H9 (cell line): ENCODE data around the gene ZFYVE19. TPM values are rescaled to one million over a fixed set of nuclear protein-coding genes. Genes with fewer than 3 reads are reported as not detected.

ENCODE experiments used
- DNase-seq: peaks from one replicate; pipeline ENCODE4 v3.0.0-alpha.2; 2017
- H2AFZ ChIP-seq: one replicate; pipeline ENCODE4 v1.6.1; 2013; ENCODE audit warnings: mild to moderate bottlenecking, low read length, control low read depth, moderate library complexity
- H2AK5ac ChIP-seq: 2 replicates; pipeline ENCODE4 v1.6.1; 2013; ENCODE audit warnings: low read length, control low read depth, mixed read lengths; ENCODE audit not compliant: insufficient read length
- H2BK120ac ChIP-seq: one replicate; pipeline ENCODE4 v1.6.1; 2013; ENCODE audit warnings: low read depth, mild to moderate bottlenecking, low read length, control low read depth, inconsistent platforms; ENCODE audit not compliant: poor library complexity, severe bottlenecking
- H2BK12ac ChIP-seq: 2 replicates; pipeline ENCODE4 v1.6.1; 2013; ENCODE audit warnings: low read length, control low read depth, mixed read lengths, low read depth; ENCODE audit not compliant: insufficient read length
- H2BK15ac ChIP-seq: 2 replicates; pipeline ENCODE4 v1.6.1; 2013; ENCODE audit warnings: low read depth, low read length, control low read depth
- H2BK20ac ChIP-seq: one replicate; pipeline ENCODE4 v1.6.1; 2013; ENCODE audit warnings: low read depth, mild to moderate bottlenecking, low read length, control low read depth, inconsistent platforms; ENCODE audit not compliant: poor library complexity, severe bottlenecking
- H2BK5ac ChIP-seq: 2 replicates; pipeline ENCODE4 v1.6.1; 2013; ENCODE audit warnings: low read length, control low read depth, mixed read lengths; ENCODE audit not compliant: insufficient read length
- H3K14ac ChIP-seq: 2 replicates; pipeline ENCODE4 v1.6.1; 2013; ENCODE audit warnings: low read length, control low read depth; ENCODE audit not compliant: insufficient read depth
- H3K18ac ChIP-seq: 2 replicates; pipeline ENCODE4 v1.6.1; 2013; ENCODE audit warnings: low read depth, mild to moderate bottlenecking, mixed read lengths, low read length, control low read depth; ENCODE audit not compliant: insufficient read length
- H3K23ac ChIP-seq: 2 replicates; pipeline ENCODE4 v1.6.1; 2013; ENCODE audit warnings: low read length, control low read depth, mixed read lengths, low read depth; ENCODE audit not compliant: insufficient read length
- H3K23me2 ChIP-seq: 2 replicates; pipeline ENCODE4 v1.6.1; 2013; ENCODE audit warnings: low read depth, mild to moderate bottlenecking, mixed read lengths, low read length, control low read depth; ENCODE audit not compliant: insufficient read length, poor library complexity, severe bottlenecking
- H3K27ac ChIP-seq: 2 replicates; pipeline ENCODE4 v1.5.1; 2013; ENCODE audit warnings: low read length, control low read depth, mixed read lengths, low read depth; ENCODE audit not compliant: insufficient read length
- H3K27me3 ChIP-seq: 2 replicates; pipeline ENCODE4 v1.6.1; 2013; ENCODE audit warnings: low read length, control low read depth, inconsistent platforms; ENCODE audit not compliant: insufficient read depth
- H3K4ac ChIP-seq: 2 replicates; pipeline ENCODE4 v1.6.1; 2013; ENCODE audit warnings: low read depth, mild to moderate bottlenecking, control low read depth, inconsistent platforms, low read length, moderate library complexity
- H3K4me1 ChIP-seq: 2 replicates; pipeline ENCODE4 v1.6.1; 2013; ENCODE audit warnings: low read length, control low read depth, inconsistent platforms; ENCODE audit not compliant: insufficient read depth
- H3K4me2 ChIP-seq: 2 replicates; pipeline ENCODE4 v1.6.1; 2013; ENCODE audit warnings: low read length, control low read depth, mixed read lengths; ENCODE audit not compliant: insufficient read length, insufficient read depth
- H3K56ac ChIP-seq: 2 replicates; pipeline ENCODE4 v1.6.1; 2013; ENCODE audit warnings: low read depth, mild to moderate bottlenecking, mixed read lengths, low read length, control low read depth; ENCODE audit not compliant: insufficient read length
- H3K79me1 ChIP-seq: 2 replicates; pipeline ENCODE4 v1.6.1; 2013; ENCODE audit warnings: low read depth, mild to moderate bottlenecking, moderate library complexity, low read length, control low read depth, inconsistent platforms; ENCODE audit not compliant: insufficient read depth, poor library complexity, severe bottlenecking
- H3K79me2 ChIP-seq: 2 replicates; pipeline ENCODE4 v1.6.1; 2013; ENCODE audit warnings: low read length, control low read depth, inconsistent platforms; ENCODE audit not compliant: insufficient read depth
- H3K9ac ChIP-seq: 2 replicates; pipeline ENCODE4 v1.6.1; 2013; ENCODE audit warnings: low read length, control low read depth, mixed read lengths; ENCODE audit not compliant: insufficient read length; ENCODE audit errors: extremely low read depth
- H3K9me3 ChIP-seq: one replicate; pipeline ENCODE4 v1.6.1; 2013; ENCODE audit warnings: low read depth, low read length, inconsistent platforms; ENCODE audit not compliant: control insufficient read depth
- H3T11ph ChIP-seq: one replicate; pipeline ENCODE4 v1.6.1; 2013; ENCODE audit warnings: mild to moderate bottlenecking, low read length, control low read depth, inconsistent platforms
- H4K20me1 ChIP-seq: one replicate; pipeline ENCODE4 v1.6.1; 2013; ENCODE audit not compliant: control insufficient read depth, insufficient read length, insufficient read depth
- H4K5ac ChIP-seq: 2 replicates; pipeline ENCODE4 v1.6.1; 2013; ENCODE audit warnings: low read depth, mild to moderate bottlenecking, mixed read lengths, low read length, control low read depth; ENCODE audit not compliant: insufficient read length
- H4K8ac ChIP-seq: replicated peaks from 2 replicates; pipeline ENCODE4 v1.6.1; 2013; ENCODE audit warnings: low read length, control low read depth, mixed read lengths, low read depth; ENCODE audit not compliant: insufficient read length
- H4K91ac ChIP-seq: 2 replicates; pipeline ENCODE4 v1.6.1; 2013; ENCODE audit warnings: low read depth, mild to moderate bottlenecking, moderate library complexity, mixed read lengths, low read length, control low read depth; ENCODE audit not compliant: insufficient read length
- H3K27ac Mint-ChIP-seq, 3 experiments: 2 replicates in 2 of 3; 3 replicates in 1 of 3; pipeline ENCODE4 v1.8.0; 2020 to 2021; ENCODE audit warnings: mixed read lengths in 3 of 3, mild to moderate bottlenecking in 1 of 3, moderate library complexity in 1 of 3
- H3K27me3 Mint-ChIP-seq: 2 replicates; pipeline ENCODE4 v1.8.0; 2021; ENCODE audit warnings: low read depth, mild to moderate bottlenecking, moderate library complexity, mixed read lengths
- H3K36me3 Mint-ChIP-seq, 3 experiments: 2 replicates in 2 of 3; 3 replicates in 1 of 3; pipeline ENCODE4 v1.8.0; 2020 to 2021; ENCODE audit warnings: low read depth in 3 of 3, mixed read lengths in 3 of 3; ENCODE audit not compliant: insufficient read depth in 1 of 3
- H3K4me1 Mint-ChIP-seq, 2 experiments: 2 replicates each; pipeline ENCODE4 v1.8.0; 2020; ENCODE audit warnings: mixed read lengths in 2 of 2
- H3K4me3 Mint-ChIP-seq, 2 experiments: 2 replicates in 1 of 2; 3 replicates in 1 of 2; pipeline ENCODE4 v1.8.0; 2020 to 2021; ENCODE audit warnings: mild to moderate bottlenecking in 2 of 2, mixed read lengths in 2 of 2, moderate library complexity in 1 of 2
- H3K9me3 Mint-ChIP-seq, 2 experiments: 2 replicates in 1 of 2; 3 replicates in 1 of 2; pipeline ENCODE4 v1.8.0; 2020; ENCODE audit warnings: mild to moderate bottlenecking in 2 of 2, mixed read lengths in 2 of 2, moderate library complexity in 1 of 2
- WGBS: extraction: QIAGEN DNeasy Blood & Tissue Kit; methylation state at CpG from one replicate; pipeline ENCODE4 v1.1.7; 2013; ENCODE audit warnings: missing lambda C conversion rate, low lambda C conversion rate, mixed read lengths; ENCODE audit not compliant: insufficient read length; ENCODE audit errors: extremely low coverage; 5-methylcytosine and 5-hydroxymethylcytosine counted together
- total RNA-seq: library from RNA; stranded (reverse); gene quantifications from 2 replicates; pipeline ENCODE4 v1.2.1, GENCODE V29; 2021
- TF ChIP-seq, protein P1 (sequence below): fragments of 200-600 bp; sonication (generic); conservative IDR thresholded peaks from 3 replicates; pipeline ENCODE4 v1.8.0; 2021; ENCODE audit warnings: antibody characterized with exemption, mild to moderate bottlenecking

ZFYVE19 gene
- total RNA-seq, 1 experiment from 2014 or later = 11.3 TPM

DNA sequence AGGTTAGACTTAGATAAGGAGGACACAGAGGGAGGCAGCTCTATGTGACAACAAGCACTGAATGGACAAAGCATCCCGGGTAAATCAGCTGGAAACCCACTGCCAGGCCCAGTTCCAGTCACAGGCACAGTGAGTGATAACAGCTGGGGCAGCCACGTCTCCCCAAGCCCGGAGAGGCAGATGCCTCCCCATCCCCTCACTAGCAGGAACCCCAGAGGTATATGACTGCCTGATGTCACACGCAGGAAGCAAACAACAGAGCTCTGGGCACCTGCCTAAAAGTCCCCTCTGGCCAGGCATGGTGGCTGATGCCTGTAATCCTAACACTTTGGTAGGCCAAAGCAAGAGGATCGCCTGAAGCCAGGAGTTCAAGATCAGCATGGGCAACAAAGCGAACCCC lies 18.9 kb upstream of the ZFYVE19 start:
- Histone ChIP-seq H2BK20ac (no peak overlapping the region), H3K4ac (no peak overlapping the region), H2BK120ac (no peak overlapping the region), H4K8ac (no peak overlapping the region), H2AFZ (no peak overlapping the region), H3K56ac (no peak overlapping the region), H3K27me3 (no peaks in the 10 kb centered on the region), H3K4me1 (peaks cover 9% of the 10 kb centered on the region; the same call in 1 of the 2 replicates), H3T11ph (no peak overlapping the region), H4K91ac (no peak overlapping the region), H2BK15ac (no peak overlapping the region), H2BK12ac (peak overlapping the region; percentile 3), H3K18ac (no peak overlapping the region), H3K9me3 (no peaks in the 10 kb centered on the region), H3K23ac (no peak overlapping the region), H2BK5ac (no peak overlapping the region), H4K20me1 (no peaks in the 10 kb centered on the region), H3K9ac (no peak overlapping the region), H3K4me2 (peak overlapping the region; percentile 43), H2AK5ac (no peak overlapping the region), H3K23me2 (no peaks in the 10 kb centered on the region), H3K79me2 (no peaks in the 10 kb centered on the region), H3K79me1 (peaks cover 4% of the 10 kb centered on the region), H3K14ac (no peak overlapping the region), H3K27ac (no peak overlapping the region), H4K5ac (no peak overlapping the region)
- WGBS = no CpG with 5 or more reads among the region's 6 CpGs
- DNase-seq = no peak
- Mint-ChIP-seq H3K27me3 (no peaks in the 10 kb centered on the region), H3K9me3 (no peaks in the 10 kb centered on the region), H3K27ac (peak overlapping the region in 2 of 3 experiments; percentile 59 to 89; a peak in 4 of 7 replicates), H3K4me1 (peaks cover 43 to 48% of the 10 kb centered on the region in 2 experiments), H3K36me3 (peaks cover 6 to 14% (median 10%) of the 10 kb centered on the region in 3 experiments; a peak in 5 of 7 replicates), H3K4me3 (peak overlapping the region in 1 of 2 experiments; percentile 63; a peak in 1 of 5 replicates)
- TF ChIP-seq, protein P1, sequence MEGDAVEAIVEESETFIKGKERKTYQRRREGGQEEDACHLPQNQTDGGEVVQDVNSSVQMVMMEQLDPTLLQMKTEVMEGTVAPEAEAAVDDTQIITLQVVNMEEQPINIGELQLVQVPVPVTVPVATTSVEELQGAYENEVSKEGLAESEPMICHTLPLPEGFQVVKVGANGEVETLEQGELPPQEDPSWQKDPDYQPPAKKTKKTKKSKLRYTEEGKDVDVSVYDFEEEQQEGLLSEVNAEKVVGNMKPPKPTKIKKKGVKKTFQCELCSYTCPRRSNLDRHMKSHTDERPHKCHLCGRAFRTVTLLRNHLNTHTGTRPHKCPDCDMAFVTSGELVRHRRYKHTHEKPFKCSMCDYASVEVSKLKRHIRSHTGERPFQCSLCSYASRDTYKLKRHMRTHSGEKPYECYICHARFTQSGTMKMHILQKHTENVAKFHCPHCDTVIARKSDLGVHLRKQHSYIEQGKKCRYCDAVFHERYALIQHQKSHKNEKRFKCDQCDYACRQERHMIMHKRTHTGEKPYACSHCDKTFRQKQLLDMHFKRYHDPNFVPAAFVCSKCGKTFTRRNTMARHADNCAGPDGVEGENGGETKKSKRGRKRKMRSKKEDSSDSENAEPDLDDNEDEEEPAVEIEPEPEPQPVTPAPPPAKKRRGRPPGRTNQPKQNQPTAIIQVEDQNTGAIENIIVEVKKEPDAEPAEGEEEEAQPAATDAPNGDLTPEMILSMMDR = no peak
